Amniotic epithelial cell (primary cell): ENCODE results near the gene CHIT1.
A peak's percentile ranks its signal among the peaks of the same experiment; 100 is the strongest.

Source experiments
- DNase-seq: peaks from one replicate; pipeline ENCODE4 v3.0.0-alpha.2; 2010; ENCODE audit warnings: low read depth

Gene CHIT1

GRCh38 chr1:203216274-203217138 lies 13.0 kb downstream of the CHIT1 start:
- DNase-seq, result peak; percentile 55

GRCh38 chr1:203215573-203215972 lies 13.9 kb downstream of the CHIT1 start:
- DNase-seq, result no peak

GRCh38 chr1:203214871-203215270 lies 14.6 kb downstream of the CHIT1 start:
- no peak for DNase-seq

- no peak for DNase-seq
These were observed 16.3 kb downstream of the CHIT1 start for GRCh38 chr1:203213126-203213525.

- DNase-seq, result no peak
These were observed 17.7 kb downstream of the CHIT1 start for GRCh38 chr1:203211812-203212211.

GRCh38 chr1:203210988-203211387 lies 18.5 kb downstream of the CHIT1 start:
- DNase-seq, result no peak

GRCh38 chr1:203210350-203210749 lies 19.1 kb downstream of the CHIT1 start:
- DNase-seq, result no peak

GRCh38 chr1:203208181-203208580 lies 21.3 kb downstream of the CHIT1 start:
- DNase-seq, result no peak

- no peak for DNase-seq
These were observed 21.7 kb downstream of the CHIT1 start for GRCh38 chr1:203207751-203208150.

- DNase-seq, result no peak
These were observed 23.3 kb downstream of the CHIT1 start for GRCh38 chr1:203206129-203206687.

GRCh38 chr1:203204756-203205155 lies 24.7 kb downstream of the CHIT1 start:
- DNase-seq, result peak; percentile 62

- DNase-seq, result peak; percentile 100
These were observed 26.8 kb downstream of the CHIT1 start for GRCh38 chr1:203202431-203203245.

- no peak for DNase-seq
These were observed 27.8 kb downstream of the CHIT1 start for GRCh38 chr1:203201516-203202205.

- DNase-seq, result no peak
These were observed 28.6 kb downstream of the CHIT1 start for GRCh38 chr1:203200916-203201315.

GRCh38 chr1:203199816-203200571 lies 29.5 kb downstream of the CHIT1 start:
- peak; percentile 96 for DNase-seq

- DNase-seq, result no peak
These were observed 30.0 kb downstream of the CHIT1 start for GRCh38 chr1:203199481-203199815.

- DNase-seq, result no peak
These were observed 30.5 kb downstream of the CHIT1 start for GRCh38 chr1:203199002-203199401.

GRCh38 chr1:203197625-203198024 lies 31.8 kb downstream of the CHIT1 start:
- peak; percentile 96 for DNase-seq

- no peak for DNase-seq
These were observed 33.1 kb downstream of the CHIT1 start for GRCh38 chr1:203196371-203196770.

- DNase-seq, result no peak
These were observed 38.5 kb downstream of the CHIT1 start for GRCh38 chr1:203190949-203191348.

- peak; percentile 44 for DNase-seq
These were observed 39.5 kb downstream of the CHIT1 start for GRCh38 chr1:203189951-203190352.
